ENCODE data around the gene PSMD12.

GRCh38 chr17:67414559-67414958 lies 48.2 kb upstream of the PSMD12 start:
- TF ChIP-seq CTCF (conservative IDR thresholded peaks at IDR 0.05; ENCODE audit: low read depth, low read length) (no peak), EZH2 (IDR thresholded peaks at IDR 0.05; ENCODE audit: borderline replicate concordance, low read depth, low read length, poor library complexity, severe bottlenecking) (no peak)

Data from A673 (cell line).